Mucosa of stomach (tissue), 1 donor: ENCODE measurements around the gene ARL3.

Experiments
- H3K27me3 ChIP-seq: one replicate; pipeline ENCODE4 v1.7.0; 2013; ENCODE audit warnings: mild to moderate bottlenecking, low read length; ENCODE audit not compliant: control insufficient read depth, insufficient read depth
- H3K36me3 ChIP-seq: one replicate; pipeline ENCODE4 v1.7.0; 2013; ENCODE audit warnings: low read length; ENCODE audit not compliant: control insufficient read depth, insufficient read depth
- H3K4me1 ChIP-seq: one replicate; pipeline ENCODE4 v1.7.0; 2013; ENCODE audit warnings: mild to moderate bottlenecking, low read length; ENCODE audit not compliant: control insufficient read depth, insufficient read depth
- H3K4me3 ChIP-seq: one replicate; pipeline ENCODE4 v1.7.0; 2013; ENCODE audit warnings: low read length
- H3K9ac ChIP-seq: one replicate; pipeline ENCODE4 v1.7.0; 2013; ENCODE audit warnings: mild to moderate bottlenecking, low read length, moderate library complexity
- H3K9me3 ChIP-seq: one replicate; pipeline ENCODE4 v1.7.0; 2013; ENCODE audit warnings: mild to moderate bottlenecking, low read length, moderate library complexity; ENCODE audit not compliant: control insufficient read depth
- donor health status: Pancreatic carcinoma.

Gene ARL3

DNA sequence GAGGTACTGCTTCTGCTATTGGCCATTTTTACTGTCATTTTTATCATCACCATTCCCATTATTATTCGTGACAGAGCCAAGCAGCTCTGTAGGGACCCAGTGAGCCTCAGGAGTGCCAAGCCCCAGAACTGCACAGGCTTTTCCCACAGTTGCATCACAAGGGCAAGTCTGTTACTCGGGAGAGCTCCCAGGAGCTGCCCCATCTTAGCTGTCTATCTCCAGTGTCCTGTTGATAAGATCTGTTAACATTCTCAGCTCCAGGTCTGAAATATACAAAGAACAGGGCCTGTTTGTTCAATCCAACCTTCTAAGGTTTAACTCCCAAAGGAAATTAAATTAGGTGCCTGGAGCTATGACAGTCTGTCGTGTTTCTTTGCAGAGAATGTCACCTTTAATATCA lies 90.1 kb downstream of the ARL3 start:
- Histone ChIP-seq H3K4me1 (peaks cover 47% of the 10 kb centered on the region), H3K27me3 (no peaks in the 10 kb centered on the region), H3K9me3 (no peaks in the 10 kb centered on the region), H3K9ac (no peak overlapping the region), H3K36me3 (no peaks in the 10 kb centered on the region), H3K4me3 (no peak overlapping the region)
